H1 (cell line): ENCODE measurements around the gene TLE2.

ENCODE experiments used
- ASH2L ChIP-seq: fragments of 200-600, 300-600 bp; sonication (generic); IDR thresholded peaks from one replicate; pipeline ENCODE4 v1.7.1; 2017; ENCODE audit warnings: low read length
- EP300 ChIP-seq, 2 experiments: IDR thresholded peaks; 1 replicate in 1 of 2; 2 replicates in 1 of 2; pipeline ENCODE4 v1.6.1; 2011 to 2012; ENCODE audit warnings: low read depth in 2 of 2, low read length in 2 of 2, mild to moderate bottlenecking in 2 of 2, borderline replicate concordance in 1 of 2, inconsistent platforms in 1 of 2, moderate library complexity in 1 of 2
- GABPA ChIP-seq: IDR thresholded peaks from 2 replicates; pipeline ENCODE4 v1.6.1; 2011; ENCODE audit warnings: mild to moderate bottlenecking, low read length, moderate library complexity, borderline replicate concordance; ENCODE audit not compliant: insufficient read depth
- MAX ChIP-seq: IDR thresholded peaks from 2 replicates; pipeline ENCODE4 v1.6.1; 2012; ENCODE audit warnings: inconsistent platforms
- NANOG ChIP-seq: IDR thresholded peaks from 2 replicates; pipeline ENCODE4 v1.6.1; 2011; ENCODE audit warnings: low read length, low read depth, mild to moderate bottlenecking, inconsistent platforms; ENCODE audit not compliant: insufficient read depth, poor library complexity, severe bottlenecking
- POLR2A ChIP-seq, 2 experiments: IDR thresholded peaks; 1 replicate in 1 of 2; 2 replicates in 1 of 2; pipeline ENCODE4 v1.6.1; 2011; ENCODE audit warnings: low read depth in 2 of 2, low read length in 2 of 2, mild to moderate bottlenecking in 2 of 2; ENCODE audit errors: control extremely low read depth in 1 of 2
- POLR2AphosphoS5 ChIP-seq: IDR thresholded peaks from 2 replicates; pipeline ENCODE4 v1.6.1; 2011; ENCODE audit warnings: low read depth, low read length
- POU5F1 ChIP-seq: IDR thresholded peaks from 2 replicates; pipeline ENCODE4 v1.6.1; 2011; ENCODE audit warnings: low read depth, mild to moderate bottlenecking, low read length, moderate library complexity
- RNF2 ChIP-seq: fragments of 200-900, 300-1000 bp; sonication (generic); IDR thresholded peaks from 2 replicates; pipeline ENCODE4 v1.7.1; 2016; ENCODE audit warnings: borderline replicate concordance, low read depth, mild to moderate bottlenecking, antibody characterized with exemption, low read length; ENCODE audit not compliant: poor library complexity, severe bottlenecking; ENCODE audit errors: missing control alignments
- RXRA ChIP-seq: IDR thresholded peaks from 2 replicates; pipeline ENCODE4 v1.6.1; 2011; ENCODE audit warnings: low read depth, mild to moderate bottlenecking, low read length, moderate library complexity; ENCODE audit not compliant: insufficient read depth
- SIN3A ChIP-seq, 2 experiments: IDR thresholded peaks in 1 of 2; conservative IDR thresholded peaks in 1 of 2; 2 replicates each; pipeline ENCODE4 v1.6.1; 2011 to 2012; ENCODE audit warnings: low read length in 2 of 2, improper control_type of control experiment in 1 of 2, low read depth in 1 of 2, mild to moderate bottlenecking in 1 of 2
- TAF1 ChIP-seq: IDR thresholded peaks from 2 replicates; pipeline ENCODE4 v1.6.1; 2011; ENCODE audit warnings: mild to moderate bottlenecking, low read depth, low read length
- TF ChIP-seq, protein P1 (sequence below), 3 experiments: IDR thresholded peaks; 1 replicate in 2 of 3; 2 replicates in 1 of 3; pipeline versions ENCODE4 v1.5.1 to v1.6.1; 2011; ENCODE audit warnings: low read length in 3 of 3, mild to moderate bottlenecking in 3 of 3, inconsistent platforms in 2 of 3, low read depth in 1 of 3, moderate library complexity in 1 of 3; ENCODE audit not compliant: insufficient read depth in 1 of 3; ENCODE audit errors: control extremely low read depth in 1 of 3

DNA sequence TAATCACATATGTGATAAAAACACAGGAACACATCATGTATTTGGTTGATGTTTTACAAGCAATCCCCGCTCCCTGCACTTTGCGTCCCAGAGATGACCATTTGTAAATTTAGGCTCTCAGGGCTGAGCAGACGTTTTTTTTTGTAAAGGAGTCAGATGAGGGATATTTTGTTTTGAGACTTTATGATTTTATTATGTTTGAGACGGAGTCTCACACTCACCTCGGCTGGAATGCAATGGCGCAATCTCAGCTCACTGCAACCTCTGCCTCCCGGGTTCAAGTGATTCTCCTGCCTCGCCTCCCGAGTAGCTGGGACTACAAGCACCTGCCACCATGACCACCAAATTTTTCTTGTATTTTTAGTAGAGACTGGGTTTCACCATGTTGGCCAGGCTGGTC lies 50.3 kb downstream of the TLE2 start:
- TF ChIP-seq SIN3A (conservative IDR thresholded peaks at IDR 0.05 in 1 of 2, IDR thresholded peaks at IDR 0.05 in 1 of 2; ENCODE audit: low read depth in 1 of 2, low read length in 2 of 2) (no peak), MAX (no peak), TAF1 (no peak), ASH2L (no peak), POU5F1 (no peak), NANOG (no peak), POLR2A (IDR thresholded peaks at IDR 0.05; ENCODE audit: control extremely low read depth in 1 of 2, low read depth in 2 of 2, low read length in 2 of 2) (no peak), POLR2AphosphoS5 (no peak), GABPA (no peak), RXRA (no peak), RNF2 (no peak), EP300 (IDR thresholded peaks at IDR 0.05; ENCODE audit: borderline replicate concordance in 1 of 2, low read depth in 2 of 2, low read length in 2 of 2) (no peak)
- TF ChIP-seq, protein P1, sequence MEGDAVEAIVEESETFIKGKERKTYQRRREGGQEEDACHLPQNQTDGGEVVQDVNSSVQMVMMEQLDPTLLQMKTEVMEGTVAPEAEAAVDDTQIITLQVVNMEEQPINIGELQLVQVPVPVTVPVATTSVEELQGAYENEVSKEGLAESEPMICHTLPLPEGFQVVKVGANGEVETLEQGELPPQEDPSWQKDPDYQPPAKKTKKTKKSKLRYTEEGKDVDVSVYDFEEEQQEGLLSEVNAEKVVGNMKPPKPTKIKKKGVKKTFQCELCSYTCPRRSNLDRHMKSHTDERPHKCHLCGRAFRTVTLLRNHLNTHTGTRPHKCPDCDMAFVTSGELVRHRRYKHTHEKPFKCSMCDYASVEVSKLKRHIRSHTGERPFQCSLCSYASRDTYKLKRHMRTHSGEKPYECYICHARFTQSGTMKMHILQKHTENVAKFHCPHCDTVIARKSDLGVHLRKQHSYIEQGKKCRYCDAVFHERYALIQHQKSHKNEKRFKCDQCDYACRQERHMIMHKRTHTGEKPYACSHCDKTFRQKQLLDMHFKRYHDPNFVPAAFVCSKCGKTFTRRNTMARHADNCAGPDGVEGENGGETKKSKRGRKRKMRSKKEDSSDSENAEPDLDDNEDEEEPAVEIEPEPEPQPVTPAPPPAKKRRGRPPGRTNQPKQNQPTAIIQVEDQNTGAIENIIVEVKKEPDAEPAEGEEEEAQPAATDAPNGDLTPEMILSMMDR (IDR thresholded peaks at IDR 0.05; ENCODE audit: control extremely low read depth in 1 of 3, insufficient read depth in 1 of 3, low read depth in 1 of 3, low read length in 3 of 3), result no peak
